ENCODE results near the gene PLOD3.
"Not testable (repeated sequence)": the region's sequence is repeated elsewhere in the genome, so short reads cannot be mapped to it uniquely, and the experiment has no call there.

The PLOD3 gene

GRCh38 chr7:101217388-101218235 is at the start of gene PLOD3, which contains the start of gene ZNHIT1:
Gene PLOD3, minus strand, starts transcription at chr7:101217581. Its CDS starts 307 bp downstream, at chr7:101217274.
Gene ZNHIT1, plus strand, starts transcription at chr7:101218165. Its CDS starts 31 bp downstream, at chr7:101218196.
- no peaks in the 10 kb centered on the region for H3K9me3 ChIP-seq (ENCODE audit: insufficient read depth, low read length, severe bottlenecking)
- peaks cover 43% of the 10 kb centered on the region for H3K79me2 ChIP-seq (ENCODE audit: insufficient read depth, low read length)
- peak within 1 kb of the TSS; percentile 67 for H3K9ac ChIP-seq (ENCODE audit: low read depth, low read length)
- H3K27ac ChIP-seq (ENCODE audit: low read length), result peak within 1 kb of the TSS; percentile 86
- peaks cover 13% of the 10 kb centered on the region for H4K20me1 ChIP-seq (ENCODE audit: insufficient read depth, low read length)
- H3K36me3 ChIP-seq (ENCODE audit: insufficient read depth, low read length), result peaks cover 7% of the 10 kb centered on the region
- H3K4me2 ChIP-seq (ENCODE audit: insufficient read depth, low read length), result peak within 1 kb of the TSS; percentile 88
- H3K27me3 ChIP-seq (ENCODE audit: insufficient read depth, low read length, poor library complexity), result no peaks in the 10 kb centered on the region
- peak; percentile 95 for DNase-seq
- peak within 1 kb of the TSS; percentile 76 to 85 for H3K4me3 ChIP-seq (ENCODE audit: low read depth in 1 of 2, low read length in 2 of 2)
- H2AFZ ChIP-seq (ENCODE audit: low read depth, low read length), result peak within 1 kb of the TSS; percentile 87
- ATAC-seq (ENCODE audit: insufficient read depth, low read depth), result peak; percentile 84
- TF ChIP-seq EZH2 (IDR thresholded peaks at IDR 0.05; ENCODE audit: borderline replicate concordance, low read depth, low read length, severe bottlenecking) (no peak), CTCF (IDR thresholded peaks at IDR 0.05; ENCODE audit: borderline replicate concordance, extremely low read depth, low read length, poor library complexity, severe bottlenecking) (no peak)
- H3K4me1 ChIP-seq (ENCODE audit: insufficient read depth, low read length), result peaks cover 34% of the 10 kb centered on the region

GRCh38 chr7:101265622-101266516 is 48.5 kb upstream of the PLOD3 start:
- ATAC-seq (ENCODE audit: insufficient read depth, low read depth) (no peak), DNase-seq (no peak)
- Histone ChIP-seq H4K20me1 (ENCODE audit: insufficient read depth, low read length) (no peaks in the 10 kb centered on the region), H3K79me2 (ENCODE audit: insufficient read depth, low read length) (no peaks in the 10 kb centered on the region), H2AFZ (ENCODE audit: low read depth, low read length) (no peak overlapping the region), H3K9ac (ENCODE audit: low read depth, low read length) (no peak overlapping the region), H3K4me1 (ENCODE audit: insufficient read depth, low read length) (no peaks in the 10 kb centered on the region), H3K27ac (ENCODE audit: low read length) (no peak overlapping the region), H3K4me2 (ENCODE audit: insufficient read depth, low read length) (no peak overlapping the region), H3K27me3 (ENCODE audit: insufficient read depth, low read length, poor library complexity) (no peaks in the 10 kb centered on the region), H3K9me3 (ENCODE audit: insufficient read depth, low read length, severe bottlenecking) (no peaks in the 10 kb centered on the region), H3K4me3 (ENCODE audit: low read depth in 1 of 2, low read length in 2 of 2) (no peak overlapping the region), H3K36me3 (ENCODE audit: insufficient read depth, low read length) (no peaks in the 10 kb centered on the region)
- TF ChIP-seq EZH2 (IDR thresholded peaks at IDR 0.05; ENCODE audit: borderline replicate concordance, low read depth, low read length, severe bottlenecking) (no peak), CTCF (IDR thresholded peaks at IDR 0.05; ENCODE audit: borderline replicate concordance, extremely low read depth, low read length, poor library complexity, severe bottlenecking) (no peak)

- not testable (repeated sequence) for ATAC-seq (ENCODE audit: insufficient read depth, low read depth); H3K4me2 ChIP-seq (ENCODE audit: insufficient read depth, low read length); H3K79me2 ChIP-seq (ENCODE audit: insufficient read depth, low read length); H3K27me3 ChIP-seq (ENCODE audit: insufficient read depth, low read length, poor library complexity); H3K9ac ChIP-seq (ENCODE audit: low read depth, low read length); DNase-seq; H3K27ac ChIP-seq (ENCODE audit: low read length); H2AFZ ChIP-seq (ENCODE audit: low read depth, low read length); H3K9me3 ChIP-seq (ENCODE audit: insufficient read depth, low read length, severe bottlenecking); H4K20me1 ChIP-seq (ENCODE audit: insufficient read depth, low read length); H3K36me3 ChIP-seq (ENCODE audit: insufficient read depth, low read length); H3K4me3 ChIP-seq (ENCODE audit: low read depth in 1 of 2, low read length in 2 of 2); H3K4me1 ChIP-seq (ENCODE audit: insufficient read depth, low read length)
Measured at GRCh38 chr7:101264102-101264706, 46.8 kb upstream of the PLOD3 start.
